Urothelium cell line (cell line): ENCODE data around the gene PLEKHB2.
"Not testable (repeated sequence)": the region's sequence is repeated elsewhere in the genome, so short reads cannot be mapped to it uniquely, and the experiment has no call there.

Experiments used
- DNase-seq: peaks from one replicate; pipeline ENCODE4 v3.0.0; 2011; ENCODE audit warnings: low spot score, mixed read lengths
- FAIRE-seq: peaks from 2 replicates; lab custom pipeline; 2011; peaks lifted over from hg19 to GRCh38; lab: Jason Lieb, UNC

Gene PLEKHB2

GRCh38 chr2:131196186-131196585, 91.0 kb downstream of the PLEKHB2 start:
- not testable (repeated sequence) for FAIRE-seq, DNase-seq
